ENCODE data around the gene FAM78B.
A peak's percentile ranks its signal among the peaks of the same experiment; 100 is the strongest.

FAM78B gene

DNA sequence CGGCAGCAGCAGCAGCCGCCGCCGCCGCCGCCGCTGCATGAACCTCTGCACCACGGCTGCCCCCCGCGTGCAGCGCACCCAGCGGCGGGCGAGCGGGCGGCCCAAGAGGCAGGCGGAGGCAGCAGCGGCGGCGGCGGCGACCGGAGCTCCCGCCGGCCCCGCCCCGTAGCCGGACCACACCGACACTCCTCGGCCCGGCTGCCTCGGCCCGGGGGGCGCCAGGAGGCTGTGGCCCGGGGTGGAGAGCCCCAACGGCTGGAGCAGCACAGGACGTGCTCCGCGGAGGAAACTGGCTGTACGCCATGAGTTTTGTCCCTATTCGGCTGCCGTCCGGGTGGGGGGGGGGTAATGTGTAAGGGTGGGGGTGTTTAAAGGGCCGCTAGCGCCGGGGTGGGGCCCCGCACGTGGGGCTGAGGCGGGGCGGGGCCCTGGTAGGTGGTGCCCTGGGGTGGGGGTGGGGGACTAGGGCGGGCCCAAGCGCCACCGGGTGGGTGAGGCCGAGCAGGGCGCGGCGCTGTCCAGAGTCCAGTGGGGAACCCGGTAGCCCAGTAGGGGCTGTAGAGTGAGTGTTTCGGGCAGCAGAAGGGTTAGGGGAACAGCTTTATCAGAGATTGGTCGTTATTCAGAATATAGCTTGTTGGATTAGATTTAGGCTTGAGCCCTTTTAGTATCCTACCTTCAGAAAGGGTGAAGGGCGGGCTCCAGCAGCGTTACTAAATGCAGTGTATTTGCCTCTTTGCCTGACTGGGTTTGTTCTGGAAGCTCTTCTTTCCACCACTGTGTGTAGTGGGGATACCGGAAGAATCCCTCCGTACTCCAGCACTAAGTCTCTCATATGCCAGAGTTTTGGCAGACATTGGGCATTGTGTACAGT is at the start of gene FAM78B:
Gene FAM78B, minus strand, starts transcription at position 304 of the 874 bp plus-strand sequence. CDS start 753 bp downstream, outside the sequence.
- DNase-seq = peak; percentile 14

DNA sequence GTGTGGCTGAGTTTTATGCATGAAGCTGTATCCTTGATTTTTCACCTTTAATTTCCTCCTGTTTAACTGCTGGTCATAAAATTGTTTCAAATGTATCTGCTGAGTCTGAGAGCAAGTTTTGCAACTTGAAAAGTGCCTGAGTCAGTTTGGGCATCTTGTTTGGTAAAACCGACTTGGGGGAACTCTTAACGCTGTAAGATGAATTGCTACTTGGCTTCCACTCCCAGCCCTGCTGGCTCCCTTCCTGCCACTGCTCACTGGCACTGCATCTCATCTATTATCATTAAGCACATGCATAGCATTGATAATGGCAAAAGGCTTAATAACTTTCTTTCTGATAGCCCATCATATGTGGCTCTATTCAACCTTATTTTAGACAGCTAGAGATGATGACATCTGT is 35.7 kb upstream of the FAM78B start:
- DNase-seq = no peak

DNA sequence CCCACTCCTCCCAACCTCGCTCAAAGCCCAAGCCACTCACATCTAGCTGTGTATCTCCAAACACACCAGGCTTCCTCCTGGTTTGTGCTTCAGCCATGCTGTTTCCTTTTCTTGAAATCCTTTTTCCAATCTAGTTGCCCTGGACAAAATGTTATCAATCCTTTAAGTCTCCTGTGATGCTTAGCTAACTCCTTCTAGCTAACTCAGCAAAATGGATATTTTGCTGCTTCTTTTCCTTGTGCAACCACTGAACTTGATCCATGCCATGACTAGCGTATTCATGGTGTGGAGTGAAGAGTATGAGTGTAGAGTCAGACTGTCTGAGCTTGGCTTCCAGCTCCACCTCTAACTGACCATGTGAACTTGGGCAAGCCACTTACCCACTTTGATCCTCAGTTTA is 33.9 kb upstream of the FAM78B start:
- DNase-seq = no peak

- no peak for DNase-seq
Measured at GRCh38 chr1:166197597-166197996, 30.8 kb upstream of the FAM78B start.

- no peak for DNase-seq
Measured at GRCh38 chr1:166197141-166197540, 30.3 kb upstream of the FAM78B start.

- DNase-seq = no peak
Measured at GRCh38 chr1:166193057-166193698, 26.4 kb upstream of the FAM78B start.

- no peak for DNase-seq
Measured at GRCh38 chr1:166190400-166190799, 23.6 kb upstream of the FAM78B start.

DNA sequence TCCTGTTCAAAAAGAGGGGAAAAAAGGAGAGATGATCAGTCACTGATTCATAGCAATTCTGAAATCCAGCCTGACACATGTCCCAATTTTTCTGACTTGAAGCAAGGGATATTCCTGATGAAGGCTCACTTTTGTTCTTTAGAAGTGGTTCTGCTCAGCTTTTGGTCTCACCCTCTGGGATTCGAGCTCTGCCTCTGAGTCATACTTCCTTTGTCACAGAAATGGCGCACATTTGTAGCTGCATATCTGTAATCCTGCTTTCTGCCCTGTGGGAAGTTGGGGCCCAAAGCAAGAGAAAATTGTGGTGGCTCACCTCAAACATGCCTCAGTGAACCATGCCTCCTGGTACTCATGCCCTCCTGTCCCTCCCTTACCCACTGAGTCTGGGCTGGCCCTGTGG is 22.3 kb upstream of the FAM78B start:
- no peak for DNase-seq

- DNase-seq = no peak
Measured at GRCh38 chr1:166185526-166185925, 18.7 kb upstream of the FAM78B start.

- no peak for DNase-seq
Measured at GRCh38 chr1:166184897-166185296, 18.1 kb upstream of the FAM78B start.

DNA sequence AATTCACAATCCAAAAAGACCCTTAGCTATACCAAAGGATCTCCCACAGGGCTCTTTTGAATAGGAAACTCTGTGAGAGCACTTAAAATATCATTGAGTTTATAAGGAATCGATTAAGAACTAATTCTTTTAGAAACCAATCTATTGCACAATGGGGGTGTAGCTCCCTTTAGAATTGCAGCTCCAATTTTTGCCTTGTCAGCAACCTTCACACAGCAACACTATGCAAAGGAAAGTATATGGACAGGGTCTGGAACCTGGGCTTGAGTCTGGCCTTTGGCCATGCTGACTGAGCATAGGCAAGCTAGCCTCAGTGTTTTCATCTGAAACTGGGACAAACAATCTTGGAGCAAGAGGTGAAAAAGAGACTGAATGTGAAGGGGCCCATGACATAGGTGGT is 17.2 kb upstream of the FAM78B start:
- DNase-seq = no peak

GRCh38 chr1:166182281-166182680 is 15.5 kb upstream of the FAM78B start:
- no peak for DNase-seq

DNA sequence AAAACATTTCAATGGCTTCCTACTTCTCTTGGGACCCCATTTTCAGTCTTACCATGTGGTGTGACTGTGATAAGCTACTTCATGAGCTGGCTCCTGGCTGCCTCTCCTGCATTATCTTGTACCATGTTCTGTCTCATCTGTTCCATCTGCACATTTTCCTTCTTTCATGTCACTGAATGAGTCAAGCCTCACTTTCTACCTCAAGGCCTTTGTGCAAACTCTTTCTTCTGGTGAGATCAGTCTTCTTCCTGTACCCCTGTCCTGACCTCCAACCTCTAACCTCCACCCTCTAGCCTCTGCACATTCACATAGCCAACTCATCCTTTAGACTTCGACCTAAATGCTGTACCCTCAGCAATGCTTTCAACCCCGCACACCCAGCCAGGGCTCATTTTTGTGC is 9.6 kb upstream of the FAM78B start:
- DNase-seq = no peak

GRCh38 chr1:166175032-166175431 is 8.2 kb upstream of the FAM78B start:
- DNase-seq = no peak

- DNase-seq = no peak
Measured at GRCh38 chr1:166174108-166174507, 7.3 kb upstream of the FAM78B start.

DNA sequence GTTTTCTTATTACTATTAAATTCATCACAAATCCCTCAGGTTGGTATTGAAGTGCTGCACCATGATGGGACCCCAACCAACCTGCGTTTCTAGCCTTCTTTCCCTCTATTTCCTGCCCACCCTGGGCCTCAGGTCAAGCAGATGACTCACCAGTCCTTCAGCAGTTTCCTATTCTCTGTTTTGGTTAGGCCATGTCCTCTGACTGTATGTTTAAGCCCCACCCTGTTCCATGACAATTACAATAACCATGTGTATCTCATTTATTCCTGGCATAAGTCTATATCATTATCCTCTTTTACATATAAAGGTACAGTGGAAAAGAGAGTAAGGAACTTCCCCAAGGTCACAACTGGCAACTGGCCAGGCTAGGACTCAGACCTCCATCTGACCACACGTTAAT is 5.3 kb upstream of the FAM78B start:
- no peak for DNase-seq

DNA sequence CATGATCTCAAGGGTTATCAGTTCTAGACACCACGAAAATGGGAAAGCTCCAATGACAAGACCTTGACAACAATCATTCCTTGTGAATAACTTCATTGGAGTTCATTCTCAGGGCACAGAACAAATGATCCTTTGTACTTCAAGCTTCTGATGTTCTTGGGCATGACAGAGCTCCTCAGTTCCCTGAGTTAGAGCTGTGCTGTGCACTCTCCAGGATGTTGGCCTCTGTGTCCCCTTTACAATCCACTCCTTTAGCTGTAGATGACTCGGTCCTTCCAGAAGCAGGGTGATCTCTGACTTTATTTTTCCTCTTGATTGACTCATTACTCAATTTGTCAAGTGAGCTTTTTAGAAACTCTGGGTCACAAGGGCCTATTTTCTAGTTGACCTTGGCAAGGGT is 3.9 kb upstream of the FAM78B start:
- DNase-seq = no peak

DNA sequence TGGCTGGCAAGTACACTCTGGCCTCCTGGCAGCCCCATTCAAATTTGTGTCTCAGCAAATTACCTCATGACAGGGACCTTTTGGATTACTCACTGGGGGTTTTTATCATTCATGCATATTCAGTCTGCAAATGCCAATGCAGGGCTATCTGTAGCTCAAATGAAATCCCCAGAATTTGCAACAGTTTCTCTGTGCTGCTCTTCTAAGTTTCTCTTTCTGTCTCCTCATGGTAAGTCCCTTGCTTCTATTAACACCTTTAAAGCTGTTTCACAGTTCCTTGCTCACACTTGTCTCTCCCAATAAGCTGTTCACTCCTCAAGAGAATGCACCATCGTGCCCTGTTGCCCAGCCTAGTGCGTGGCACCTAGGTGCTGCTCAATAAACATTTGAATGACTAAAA is 3.3 kb upstream of the FAM78B start:
- DNase-seq = no peak

- DNase-seq = no peak
Measured at GRCh38 chr1:166169182-166169581, 2.4 kb upstream of the FAM78B start.

DNA sequence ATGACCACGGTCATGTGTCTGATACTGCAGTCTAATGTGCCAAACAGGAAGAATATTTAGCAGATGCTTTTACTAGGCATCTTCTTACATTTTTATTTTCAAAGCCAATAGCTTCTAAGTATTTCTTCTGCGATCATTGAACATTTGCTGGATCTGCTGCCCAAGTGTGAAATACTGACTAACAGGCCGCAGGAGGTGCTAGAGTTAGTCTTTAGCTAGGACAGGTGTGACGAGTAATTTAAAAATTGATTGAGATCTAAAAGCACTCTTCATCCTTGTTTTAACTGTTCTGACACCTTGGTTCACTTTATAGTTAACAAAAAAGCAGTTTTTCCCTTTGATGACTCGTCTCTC is 748 bp upstream of the FAM78B start:
- DNase-seq = no peak

DNA sequence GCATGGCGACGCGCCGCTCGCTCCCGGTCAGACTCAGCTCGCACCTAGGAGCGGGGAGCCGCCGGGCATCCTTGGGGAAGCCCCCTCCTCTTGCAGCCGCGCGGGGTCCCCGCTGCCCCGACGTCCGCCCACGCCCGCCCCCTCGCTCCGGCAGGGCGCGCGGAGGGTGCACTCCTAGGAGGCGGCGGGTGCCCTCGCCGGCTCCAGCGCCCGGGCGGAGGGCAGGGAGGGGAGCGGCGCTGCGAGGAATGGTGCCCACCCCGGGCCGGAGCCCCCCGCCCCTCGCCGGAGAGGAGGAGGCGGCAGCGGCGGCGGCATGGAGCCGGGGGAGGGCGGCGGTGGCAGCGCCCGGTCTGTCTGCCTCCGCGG is 488 bp downstream of the FAM78B start:
- no peak for DNase-seq

DNA sequence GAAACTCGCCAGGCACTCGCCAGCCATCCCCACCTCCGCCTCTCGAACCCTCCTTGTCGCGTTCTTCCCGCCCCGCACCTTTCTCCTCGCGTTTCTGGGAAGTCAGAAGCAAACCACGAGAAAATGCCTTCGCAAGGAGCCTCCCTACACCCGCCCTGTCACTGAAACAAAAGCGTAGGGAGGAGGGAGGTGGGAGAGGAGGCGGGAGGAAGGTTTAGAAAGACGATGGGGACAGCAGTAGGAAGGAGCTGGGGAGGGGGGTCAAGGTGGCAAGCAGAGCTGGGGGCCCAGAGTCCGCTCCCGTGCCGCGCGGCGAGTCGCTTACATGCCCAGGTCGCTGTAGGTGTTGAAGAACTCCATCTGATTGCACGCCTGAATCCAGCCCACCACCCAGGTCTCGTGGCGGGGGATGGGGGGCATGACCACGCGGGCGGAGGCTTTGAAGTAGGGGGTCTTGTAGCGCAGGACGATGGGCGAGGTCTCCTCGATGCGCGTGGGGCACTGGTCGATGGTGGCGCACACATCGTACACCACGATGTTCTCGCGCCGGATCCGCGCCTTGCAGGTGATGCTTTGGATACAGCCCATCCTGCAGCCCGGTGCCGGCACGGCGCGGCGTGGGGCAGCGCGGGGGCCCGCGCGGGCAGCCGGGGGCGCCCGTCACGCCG is 1.0 kb downstream of the FAM78B start:
- no peak for DNase-seq

DNA sequence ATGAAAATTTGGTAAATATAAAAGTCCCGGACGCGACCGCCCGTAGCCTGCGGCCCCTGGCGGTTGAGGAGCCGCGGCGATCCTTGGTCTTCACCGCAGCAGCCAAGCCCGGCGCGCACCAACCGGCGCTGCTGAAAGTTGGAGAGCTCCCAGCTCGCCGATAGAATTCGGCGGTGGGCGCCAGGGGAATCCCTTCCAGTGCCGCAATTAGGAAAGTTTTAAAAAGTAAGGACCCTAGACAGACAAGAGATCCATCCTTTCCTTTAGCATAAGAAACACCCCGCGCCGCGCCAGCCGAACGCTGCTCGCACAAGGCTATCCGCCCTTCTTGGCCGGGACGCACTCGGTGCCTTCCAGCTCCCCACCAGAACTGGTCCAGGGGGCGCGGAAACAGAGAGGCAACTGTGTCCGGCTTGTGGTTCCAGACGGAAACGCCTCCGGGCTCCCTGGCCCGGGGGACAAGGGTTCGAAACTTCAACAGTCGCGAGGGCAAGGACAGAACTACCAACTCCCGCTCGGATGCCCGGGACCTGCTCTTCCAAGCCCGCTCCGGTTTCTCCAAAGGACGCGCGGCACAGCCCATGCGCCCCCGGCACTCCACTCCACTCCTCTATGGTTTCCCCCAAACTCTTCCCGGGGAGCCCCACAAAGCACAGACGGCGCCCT is 1.7 kb downstream of the FAM78B start:
- no peak for DNase-seq

DNA sequence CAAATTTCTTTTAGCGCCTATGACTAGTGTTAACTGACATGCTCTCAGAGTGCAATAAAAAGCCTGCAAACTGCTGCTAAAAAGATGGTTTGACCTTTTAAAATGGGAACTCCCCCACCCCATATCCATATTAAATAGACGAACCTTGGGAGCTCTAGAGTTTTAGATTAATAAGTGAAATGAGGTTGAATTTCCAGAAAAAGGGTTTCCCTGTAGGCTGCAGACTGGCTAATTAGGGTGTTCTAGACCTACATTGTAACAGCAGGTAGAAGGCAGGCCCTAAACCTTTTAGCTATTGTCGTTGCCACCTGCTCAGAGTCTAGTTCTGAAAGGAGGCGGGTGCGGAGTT is 2.2 kb downstream of the FAM78B start:
- no peak for DNase-seq
